Tongue (tissue), 2 donors: Measurements from ENCODE around the gene GRIP1. TPM values are rescaled to one million over a fixed set of nuclear protein-coding genes. Genes with fewer than 3 reads are reported as not detected.

Experiments
- DNase-seq: peaks from one replicate; pipeline ENCODE4 v3.0.0-alpha.2; 2015
- total RNA-seq: library from RNA; depleted of rRNA; stranded (reverse); fragments of >200 nt; gene quantifications from one replicate; pipeline ENCODE4 v1.2.3, GENCODE V29; 2014

Gene GRIP1
- total RNA-seq, 1 donor from 2014 or later: 5.4 TPM

DNA sequence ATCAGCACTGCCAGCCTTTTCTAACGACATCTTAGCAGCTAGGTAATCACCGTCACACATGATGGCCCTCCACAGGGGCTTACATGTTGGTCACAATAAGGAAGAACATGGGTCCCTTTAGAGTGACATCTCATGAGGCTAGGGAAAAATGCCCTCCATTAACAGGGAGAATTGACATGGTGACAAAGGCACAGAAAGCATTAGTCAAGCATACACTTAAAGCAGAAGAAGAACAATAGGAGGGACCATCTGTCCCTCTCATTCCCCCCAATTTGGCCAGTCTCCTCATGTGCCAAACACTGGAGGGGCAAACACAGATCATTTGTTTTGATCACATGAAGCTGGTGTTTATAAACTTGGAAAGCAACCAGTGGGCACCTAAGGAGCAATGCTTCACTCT, 78.0 kb downstream of the GRIP1 start:
- DNase-seq: no peak

DNA sequence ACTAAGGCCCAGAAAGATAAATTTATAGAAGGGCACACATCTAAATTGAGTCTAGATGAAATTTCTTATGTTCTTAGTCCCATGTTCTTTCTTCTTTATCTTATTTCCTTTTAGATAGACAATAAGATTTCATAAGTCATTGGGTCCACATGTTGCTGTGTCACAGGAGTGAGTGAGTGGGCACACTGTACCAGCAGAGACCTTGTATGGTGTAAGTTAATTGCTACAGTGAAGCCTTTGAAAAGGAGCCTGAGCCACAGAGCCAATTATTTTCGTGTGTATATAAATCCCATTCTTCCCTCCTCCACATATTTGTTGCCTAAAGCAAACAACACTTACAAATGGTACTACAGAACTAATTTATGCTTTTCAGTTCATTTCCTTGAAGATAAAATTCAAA, 79.1 kb downstream of the GRIP1 start:
- DNase-seq: no peak

DNA sequence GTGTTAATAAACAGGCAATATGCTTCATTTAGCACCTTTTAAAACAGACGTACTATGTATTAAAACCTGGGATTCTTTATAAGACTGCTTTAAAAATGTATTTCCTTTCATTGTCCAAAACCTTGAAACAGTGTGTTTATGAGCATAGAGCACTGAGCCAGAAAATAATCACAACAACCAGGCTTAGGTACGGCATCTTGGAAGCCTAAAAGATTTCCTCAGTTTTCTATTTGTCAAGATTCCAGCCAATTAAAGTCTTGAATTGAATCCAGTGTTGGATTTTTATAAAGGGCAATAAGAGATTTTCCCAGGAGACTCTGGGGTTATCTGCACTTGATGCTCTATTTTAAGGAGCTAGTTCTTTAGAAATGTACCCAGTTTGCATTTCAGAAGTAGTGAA, 80.3 kb downstream of the GRIP1 start:
- no peak for DNase-seq

DNA sequence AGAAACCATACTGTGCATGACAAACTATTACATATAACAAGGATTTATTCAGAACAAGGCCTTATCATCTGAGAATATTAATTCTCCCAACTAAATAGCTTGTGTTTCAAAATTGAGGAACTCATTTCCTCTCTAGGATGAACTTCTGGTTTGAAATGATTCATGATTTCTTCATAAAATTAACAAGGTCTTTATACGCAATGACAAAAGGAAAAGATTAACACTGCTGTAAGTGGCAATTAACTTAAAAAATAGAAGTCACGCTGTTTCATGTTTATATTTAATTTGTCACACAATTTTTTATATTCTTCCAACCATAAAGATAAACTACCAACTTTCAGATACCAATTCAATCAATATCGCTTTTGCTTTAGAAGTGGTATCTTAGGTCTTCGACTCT, 80.8 kb downstream of the GRIP1 start:
- DNase-seq: no peak

DNA sequence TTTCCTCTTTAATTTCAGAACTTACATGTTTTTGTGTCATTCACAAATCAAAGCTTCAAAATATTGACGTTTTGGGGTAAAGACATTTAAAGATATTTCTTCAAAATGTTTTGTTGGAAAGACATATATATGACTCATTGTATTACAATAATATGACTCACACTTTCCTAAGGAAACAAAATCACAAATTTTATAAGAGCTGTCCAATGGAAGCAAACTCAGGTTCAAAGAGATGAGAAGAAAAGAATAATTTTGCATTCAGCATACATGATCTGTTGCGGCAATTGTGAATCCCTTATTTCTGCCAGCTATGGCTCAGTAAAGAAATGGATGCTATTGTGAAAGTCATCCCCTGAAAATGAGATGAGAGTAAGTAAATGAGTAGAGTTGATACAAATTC, 82.7 kb downstream of the GRIP1 start:
- no peak for DNase-seq

DNA sequence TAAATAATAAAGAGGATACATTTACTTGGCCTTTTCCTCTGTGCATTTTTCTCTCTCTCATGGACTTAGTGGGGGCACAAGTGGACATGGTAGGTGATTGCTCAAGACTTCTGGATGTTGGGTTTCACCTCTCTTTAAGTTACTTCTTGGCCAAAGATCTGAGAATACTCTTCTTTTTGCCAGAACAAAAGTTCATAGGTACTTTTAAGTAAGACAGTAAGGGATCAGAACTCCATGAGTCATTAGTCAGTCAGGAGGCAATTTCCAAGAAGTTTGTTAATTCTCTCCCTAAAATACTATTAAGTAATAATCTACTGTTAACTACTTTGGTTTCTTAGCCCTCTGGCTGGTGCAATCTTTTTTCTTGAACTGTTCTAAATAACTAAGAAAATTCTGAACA, 84.2 kb downstream of the GRIP1 start:
- no peak for DNase-seq

DNA sequence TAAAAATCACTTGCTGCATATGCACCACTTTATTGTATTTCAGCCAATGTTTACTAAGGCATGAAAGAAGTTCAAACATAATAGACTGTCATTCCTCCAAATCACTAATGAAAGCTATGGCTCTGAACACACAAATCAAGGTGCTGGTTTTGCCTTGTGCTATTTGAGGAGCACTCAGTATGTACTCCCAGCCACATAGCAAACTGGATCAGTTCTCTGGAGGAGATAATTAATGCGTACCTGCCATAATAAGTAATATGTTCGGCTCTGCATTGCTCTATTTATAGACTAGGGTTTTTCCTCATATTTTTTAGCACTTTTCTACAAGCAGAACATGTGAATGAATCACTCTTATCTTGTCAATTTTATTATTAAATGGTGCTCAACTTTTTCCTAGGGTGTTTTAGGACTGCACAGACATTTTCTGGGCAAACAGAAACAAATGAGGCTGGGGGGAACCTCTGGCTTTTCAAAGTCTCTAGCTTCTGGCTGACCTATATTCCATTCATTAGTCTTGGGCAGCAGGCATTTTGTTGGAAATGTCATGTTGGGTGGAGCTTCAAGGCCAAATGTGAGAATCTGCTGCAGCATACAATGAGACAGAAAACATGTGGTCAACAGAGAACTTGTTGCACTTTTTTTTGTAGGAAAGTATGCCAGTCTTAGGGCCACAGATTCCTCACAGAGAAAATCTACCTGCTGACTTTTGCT, 88.4 kb downstream of the GRIP1 start:
- no peak for DNase-seq

DNA sequence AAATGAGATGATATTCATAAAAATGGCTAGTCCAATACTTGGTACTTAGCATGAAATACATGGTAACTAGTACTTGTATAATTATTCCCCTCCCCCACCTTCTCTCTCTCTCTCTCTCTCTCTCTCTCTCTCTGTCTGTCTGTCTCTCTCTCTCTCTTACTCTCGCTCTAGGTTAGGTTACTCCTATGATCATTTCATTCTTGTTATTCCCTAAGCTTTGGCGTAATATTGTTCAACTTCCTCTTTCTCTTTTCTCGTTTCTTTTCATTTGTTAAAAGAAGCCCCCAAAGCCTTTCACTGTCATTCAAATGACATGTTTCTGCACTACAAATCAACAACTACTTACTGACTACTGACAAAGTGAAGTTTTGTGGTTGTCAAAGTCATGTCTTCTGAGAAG, 89.8 kb downstream of the GRIP1 start:
- no peak for DNase-seq

DNA sequence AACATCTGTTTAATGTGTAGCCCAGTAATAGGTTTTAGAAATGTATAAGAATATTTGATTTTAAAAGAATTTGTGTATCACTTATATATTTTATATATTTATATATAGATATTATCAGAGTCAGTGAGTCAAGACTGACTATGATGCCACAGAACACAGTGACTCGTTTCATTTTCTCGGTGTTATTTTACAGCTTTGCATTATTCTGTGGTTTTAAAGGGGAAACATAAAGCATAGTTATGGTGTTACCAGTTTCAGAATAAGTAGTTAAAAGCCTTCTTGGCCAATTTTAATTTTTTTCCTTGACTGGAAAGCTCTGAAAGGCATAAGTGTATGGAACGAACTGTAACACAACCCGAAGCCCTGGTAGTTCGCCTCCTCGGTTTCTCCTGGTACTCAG, 91.0 kb downstream of the GRIP1 start:
- no peak for DNase-seq

DNA sequence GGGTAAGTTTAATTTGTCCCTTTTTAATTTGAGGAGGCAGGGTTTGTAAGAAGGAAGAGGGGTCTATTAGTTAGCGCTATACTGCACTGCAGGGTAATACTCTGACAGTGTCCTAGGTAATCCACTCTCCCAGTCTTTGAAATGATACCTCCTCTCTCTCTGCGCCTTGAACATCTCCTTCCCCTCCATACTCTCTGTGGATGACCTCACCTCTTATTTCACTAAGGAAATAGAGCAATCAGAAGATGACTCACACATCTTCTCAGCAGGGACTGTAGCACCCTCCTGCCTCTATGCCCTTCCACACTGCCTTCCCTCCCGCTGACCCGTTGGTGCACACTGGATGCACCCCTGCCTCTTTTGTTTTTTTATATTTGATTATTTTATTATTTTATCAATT, 94.2 kb downstream of the GRIP1 start:
- no peak for DNase-seq

DNA sequence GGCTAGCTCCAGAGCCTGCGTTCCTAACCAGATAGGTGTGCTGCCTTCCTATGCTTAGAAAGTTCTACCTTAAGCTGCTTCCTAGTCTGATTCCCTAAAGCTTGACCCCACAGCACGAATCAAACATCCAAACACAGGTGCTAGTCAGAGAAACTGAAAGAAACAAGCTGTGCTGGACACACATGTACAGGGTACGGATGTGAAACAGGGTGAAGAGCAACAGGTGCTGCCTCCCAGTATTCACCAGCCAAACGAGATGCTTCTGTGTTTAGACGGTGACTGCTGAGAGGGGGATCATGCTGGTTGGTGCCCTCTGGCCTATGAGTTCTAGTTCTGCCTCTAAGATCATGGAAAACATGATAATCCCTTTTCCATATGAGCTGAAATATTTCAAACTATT, 105.3 kb downstream of the GRIP1 start:
- DNase-seq: no peak

DNA sequence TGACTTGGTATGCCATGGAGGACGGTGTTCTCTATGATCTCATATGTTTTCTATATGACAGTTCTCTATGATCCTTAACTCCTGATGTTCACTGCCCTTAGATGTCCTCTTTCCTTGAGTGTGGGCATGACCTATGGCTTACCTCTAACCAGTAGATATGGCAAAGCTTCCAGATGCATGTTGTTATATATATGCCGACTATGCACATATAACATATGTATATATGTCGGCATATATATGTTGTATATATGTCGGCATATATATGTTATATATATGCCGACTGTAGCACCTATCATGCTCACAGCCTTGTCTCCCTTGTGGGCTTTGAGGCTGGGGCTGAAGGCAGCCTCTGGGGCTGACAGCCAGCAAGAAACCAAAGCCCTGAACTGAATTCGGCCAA, 106.0 kb downstream of the GRIP1 start:
- no peak for DNase-seq

DNA sequence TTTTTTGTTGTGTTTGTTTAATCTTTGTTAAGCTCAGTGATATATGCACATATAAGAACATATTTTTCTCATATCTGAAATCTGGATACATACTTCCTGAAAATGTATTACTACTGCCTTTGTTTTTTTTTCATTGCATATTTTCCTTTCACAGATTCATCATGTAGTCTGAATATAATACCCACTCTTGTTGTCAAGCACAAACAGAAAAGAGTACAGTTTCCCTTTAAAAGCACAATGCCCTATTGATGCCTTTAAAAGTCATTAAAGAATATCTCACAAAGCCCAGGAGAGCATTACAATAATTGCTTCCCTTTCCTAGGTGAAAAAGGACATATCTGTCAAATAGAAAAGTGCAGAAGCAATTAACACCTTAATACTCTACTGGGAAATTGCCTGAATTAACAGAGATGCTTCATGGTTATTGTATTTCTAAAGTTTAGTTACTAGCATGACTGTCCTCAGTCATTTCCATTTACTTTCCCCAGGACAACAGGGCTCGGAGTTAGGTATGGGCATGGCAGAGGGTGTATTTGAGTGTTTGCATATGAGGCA, 107.4 kb downstream of the GRIP1 start:
- no peak for DNase-seq

DNA sequence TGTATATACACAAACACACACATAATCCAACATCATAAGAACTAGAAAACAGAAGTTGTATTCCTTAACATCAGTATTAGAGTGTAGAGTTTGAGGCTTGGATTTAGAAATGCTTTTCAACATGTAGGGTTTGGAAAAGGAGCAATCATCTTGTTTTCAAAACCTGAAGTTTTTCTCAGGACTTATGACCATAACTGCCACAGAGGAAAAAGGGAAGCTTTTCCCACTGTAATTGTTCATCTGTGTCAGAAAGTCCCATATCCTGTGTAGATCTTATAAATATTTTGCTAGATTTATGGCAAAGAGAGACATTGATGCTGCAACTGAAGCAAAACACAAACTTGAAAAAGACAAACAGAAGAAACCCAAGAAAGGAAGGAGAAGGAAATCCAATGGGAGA, 115.7 kb downstream of the GRIP1 start:
- DNase-seq: no peak

DNA sequence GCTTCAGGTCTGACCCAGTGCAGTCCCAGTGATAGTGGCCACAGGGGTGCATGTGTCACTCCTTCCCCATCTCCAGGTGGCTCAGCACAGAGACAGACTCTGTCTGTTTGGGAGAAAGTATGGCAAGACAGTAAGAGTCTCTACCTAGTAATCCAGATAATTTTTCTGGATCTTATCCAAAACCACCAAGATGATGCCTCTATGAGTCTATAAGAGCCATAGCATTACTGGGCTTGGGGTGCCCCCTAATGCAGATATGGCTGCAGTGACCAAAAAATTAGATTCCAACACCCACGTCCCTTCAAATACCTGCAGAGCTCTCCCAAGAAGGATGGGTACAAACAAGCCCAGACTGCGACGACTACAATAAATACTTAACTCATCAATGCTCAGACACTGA, 123.8 kb downstream of the GRIP1 start:
- no peak for DNase-seq

DNA sequence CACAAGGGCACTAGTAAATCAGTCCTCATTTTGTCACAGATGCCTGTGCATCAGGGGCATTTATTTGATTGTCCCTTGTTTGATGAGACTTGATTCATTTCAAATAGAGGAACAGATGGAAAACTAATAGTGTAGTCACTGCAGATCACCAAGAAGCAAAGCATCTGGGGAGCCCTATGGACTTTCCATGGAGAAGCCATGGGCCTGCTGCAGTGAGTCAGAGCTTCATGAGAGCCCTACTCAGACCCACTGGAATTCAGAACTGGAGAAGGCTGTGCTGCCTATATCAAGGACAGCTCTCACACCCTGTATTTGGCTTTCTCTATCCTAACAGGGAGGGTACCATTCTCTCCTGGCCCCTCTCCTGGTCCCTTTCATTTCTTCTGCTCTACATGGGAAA, 126.2 kb downstream of the GRIP1 start:
- DNase-seq: no peak

DNA sequence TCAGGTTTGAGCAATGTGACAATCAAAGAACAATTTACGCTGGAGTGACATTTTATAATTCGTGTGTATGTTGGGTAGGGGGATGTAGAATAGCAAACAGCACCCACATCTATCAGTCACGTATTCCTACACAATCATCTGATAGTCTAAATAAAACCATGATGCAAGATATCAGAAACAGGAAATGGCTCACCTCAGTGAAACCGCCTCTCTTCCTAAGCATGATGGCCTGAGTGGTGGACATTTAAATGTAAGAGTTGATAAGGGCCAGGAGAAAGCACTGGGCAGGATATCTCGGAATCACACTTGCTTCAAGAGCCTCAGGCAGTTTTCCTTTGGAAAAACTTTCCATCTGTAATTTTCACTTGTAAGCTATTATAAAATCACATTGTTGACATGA, 128.2 kb downstream of the GRIP1 start:
- DNase-seq: no peak

DNA sequence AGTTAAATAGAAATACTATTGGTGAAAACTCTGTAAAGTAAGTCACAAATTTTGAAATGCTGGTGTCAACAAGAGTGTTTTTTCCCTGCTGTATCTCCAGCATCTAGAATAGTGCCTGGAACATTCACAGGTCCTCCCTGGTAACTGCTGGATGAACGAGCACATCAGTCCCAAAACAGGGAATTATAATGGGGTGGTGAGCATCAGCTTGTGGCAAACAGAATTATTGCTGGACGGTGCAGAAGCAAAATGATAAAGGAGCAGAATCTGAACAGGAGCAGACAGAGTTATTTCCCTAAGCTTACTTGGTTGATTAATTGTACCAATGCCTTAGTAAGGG, 129.9 kb downstream of the GRIP1 start:
- DNase-seq: no peak

DNA sequence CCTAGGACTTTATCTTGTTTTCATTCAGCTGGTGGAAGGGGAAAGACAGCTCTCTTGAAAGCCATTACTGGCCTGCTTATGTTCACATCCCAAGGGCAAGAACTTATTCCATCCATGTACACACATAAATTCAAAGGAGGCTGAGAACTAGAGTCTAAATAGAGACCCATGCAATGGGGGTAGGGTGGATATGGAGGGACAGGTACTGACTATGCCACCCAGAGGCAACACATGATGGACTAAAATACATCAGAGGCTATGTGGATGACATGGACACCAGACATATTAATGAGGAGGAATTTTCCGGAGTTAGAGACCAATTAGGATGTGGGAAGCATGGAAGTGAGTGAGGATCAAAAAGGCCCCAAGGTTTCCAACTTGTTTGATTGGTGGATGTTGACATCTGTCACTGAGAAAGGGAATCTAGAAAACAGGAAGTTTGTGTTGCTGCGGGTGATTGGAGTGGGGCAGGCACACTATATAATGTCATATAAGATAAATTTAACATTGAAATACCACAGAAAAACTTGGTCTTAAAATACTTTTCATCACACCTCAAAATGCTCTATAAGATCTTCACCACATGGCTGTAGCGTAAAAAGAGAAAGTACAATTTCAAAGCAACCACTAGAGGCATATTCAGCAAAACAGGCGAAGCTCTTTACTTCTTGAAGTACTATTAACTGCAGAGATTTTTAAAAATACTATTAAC, 130.4 kb downstream of the GRIP1 start:
- no peak for DNase-seq

DNA sequence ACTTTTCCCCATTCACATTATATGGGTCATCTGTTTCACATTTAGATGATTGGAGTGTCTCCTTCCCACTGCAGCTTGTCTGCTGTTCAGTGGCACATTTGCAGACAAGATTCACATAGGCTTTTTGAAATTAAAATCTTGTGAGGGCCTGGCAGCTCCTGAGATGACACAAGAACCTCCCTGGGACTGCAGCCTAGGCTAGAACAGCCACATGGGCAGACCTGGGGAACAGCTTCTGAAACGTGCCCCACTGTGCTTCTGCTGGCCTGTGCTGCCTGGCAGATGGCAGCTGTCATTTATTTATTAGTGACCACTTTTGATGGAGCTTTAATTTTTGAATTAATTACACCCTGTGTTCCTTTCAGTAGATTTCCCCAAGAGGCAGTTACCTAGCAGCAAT, 137.4 kb downstream of the GRIP1 start:
- DNase-seq: no peak

DNA sequence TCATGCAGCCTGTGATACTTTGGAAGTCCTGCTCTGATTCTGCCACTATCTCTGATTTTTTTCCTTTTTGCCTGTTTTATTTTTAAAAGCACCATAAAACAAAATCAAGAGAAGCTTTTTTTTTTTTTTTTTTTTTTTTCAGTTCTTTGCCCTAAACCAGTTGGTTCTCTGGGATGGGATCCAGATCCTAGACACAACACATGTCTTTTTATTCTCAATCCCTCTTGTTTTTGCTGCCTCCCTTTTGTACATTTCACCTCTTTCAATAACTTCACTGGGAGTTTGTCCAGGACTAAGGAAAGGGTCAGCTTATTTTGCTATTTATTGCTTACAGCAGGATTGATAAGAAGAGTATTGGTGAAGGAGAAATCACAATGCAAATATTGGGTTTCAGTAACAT, 139.4 kb downstream of the GRIP1 start:
- no peak for DNase-seq

DNA sequence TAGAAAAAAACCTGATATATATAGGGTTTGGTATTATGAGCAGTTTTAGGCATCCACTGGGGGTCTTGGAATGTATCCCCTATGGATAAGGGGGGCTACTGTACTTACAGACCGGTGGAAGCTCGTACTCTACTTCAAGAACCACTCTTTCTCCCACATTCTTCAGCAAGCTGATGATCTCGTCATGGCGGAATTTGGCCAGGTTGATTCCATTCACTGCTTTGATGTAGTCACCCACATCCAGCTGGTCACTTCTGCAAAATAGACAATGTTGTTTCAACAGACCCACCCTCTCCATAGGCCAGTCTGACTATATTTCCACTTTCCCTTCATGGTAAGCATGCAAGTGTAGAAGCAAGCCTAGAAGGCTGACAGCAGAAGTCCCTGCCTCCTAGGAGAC, 139.9 kb downstream of the GRIP1 start:
- DNase-seq: no peak

DNA sequence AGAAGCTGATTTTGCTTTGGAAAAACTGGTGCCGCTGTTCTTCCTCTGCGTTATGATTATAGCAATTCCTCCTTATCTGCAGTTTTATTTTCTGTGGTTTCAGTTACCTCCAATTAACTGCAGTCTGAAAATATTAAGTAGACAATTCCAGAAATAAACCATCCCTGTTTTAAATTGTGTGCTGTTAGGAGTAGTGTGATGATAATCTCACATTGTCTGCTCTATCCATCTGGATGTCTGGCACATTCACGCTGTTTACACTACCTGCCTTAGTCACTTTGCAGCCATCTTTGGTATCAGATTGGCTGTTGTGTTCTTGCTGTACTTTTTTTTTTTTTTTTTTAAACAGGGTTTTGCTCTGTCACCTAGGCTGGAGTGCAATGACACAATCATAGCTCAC, 141.0 kb downstream of the GRIP1 start:
- no peak for DNase-seq

DNA sequence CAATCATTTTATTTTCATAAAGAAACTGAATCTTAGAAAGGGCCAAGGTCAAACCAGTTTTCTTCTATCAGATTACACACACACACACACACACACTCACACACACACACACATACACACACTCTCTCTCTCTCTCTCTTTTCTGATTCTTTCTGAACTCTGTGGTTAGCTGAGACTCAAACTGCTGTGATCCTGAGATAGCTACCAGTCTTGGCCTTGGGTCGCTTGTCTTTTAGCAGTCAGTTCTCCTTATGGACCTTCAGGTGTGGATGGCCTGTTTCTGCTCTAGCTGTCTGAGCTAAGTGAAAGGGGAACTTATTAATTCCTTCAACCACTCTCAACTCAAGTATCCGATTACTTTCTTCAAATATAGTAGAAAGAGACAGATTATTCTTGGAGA, 145.1 kb downstream of the GRIP1 start:
- no peak for DNase-seq
